NCI-H1417 (cell line): ENCODE data around the gene NRP2.

Source experiments
- DNase-seq, 3 experiments: peaks; one replicate each; lab custom pipeline; 2025; lab: John Stamatoyannopoulos, UW

NRP2 gene

GRCh38 chr2:205682239-205682970 is at the start of gene NRP2:
NRP2 (plus strand) TSS chr2:205682501; CDS start chr2:205683291, 790 bp downstream.
- DNase-seq, result peak; percentile 63 to 90 (median 83)

DNA sequence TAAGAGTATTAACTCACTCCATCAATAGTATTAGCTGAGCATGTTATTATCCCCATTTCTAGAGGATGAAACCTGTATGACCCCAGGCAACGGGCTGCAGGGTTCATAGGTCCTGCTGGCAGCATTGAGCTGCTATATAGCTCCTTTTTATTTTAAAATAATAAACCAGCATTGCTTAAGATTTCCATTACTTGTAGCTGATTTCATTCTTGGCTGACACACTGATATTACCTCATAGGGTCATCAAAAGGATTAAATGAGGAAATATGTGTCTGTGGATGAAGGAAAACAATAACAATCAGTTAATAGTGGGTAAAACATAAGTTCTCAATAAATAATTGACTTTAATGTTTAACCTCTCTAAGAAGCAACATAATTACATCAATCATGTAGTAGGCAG is 48.3 kb upstream of the NRP2 start:
- no peak for DNase-seq

GRCh38 chr2:205636549-205637319 is 45.6 kb upstream of the NRP2 start:
- no peak for DNase-seq

GRCh38 chr2:205637320-205637602 is 45.0 kb upstream of the NRP2 start:
- DNase-seq, result no peak

DNA sequence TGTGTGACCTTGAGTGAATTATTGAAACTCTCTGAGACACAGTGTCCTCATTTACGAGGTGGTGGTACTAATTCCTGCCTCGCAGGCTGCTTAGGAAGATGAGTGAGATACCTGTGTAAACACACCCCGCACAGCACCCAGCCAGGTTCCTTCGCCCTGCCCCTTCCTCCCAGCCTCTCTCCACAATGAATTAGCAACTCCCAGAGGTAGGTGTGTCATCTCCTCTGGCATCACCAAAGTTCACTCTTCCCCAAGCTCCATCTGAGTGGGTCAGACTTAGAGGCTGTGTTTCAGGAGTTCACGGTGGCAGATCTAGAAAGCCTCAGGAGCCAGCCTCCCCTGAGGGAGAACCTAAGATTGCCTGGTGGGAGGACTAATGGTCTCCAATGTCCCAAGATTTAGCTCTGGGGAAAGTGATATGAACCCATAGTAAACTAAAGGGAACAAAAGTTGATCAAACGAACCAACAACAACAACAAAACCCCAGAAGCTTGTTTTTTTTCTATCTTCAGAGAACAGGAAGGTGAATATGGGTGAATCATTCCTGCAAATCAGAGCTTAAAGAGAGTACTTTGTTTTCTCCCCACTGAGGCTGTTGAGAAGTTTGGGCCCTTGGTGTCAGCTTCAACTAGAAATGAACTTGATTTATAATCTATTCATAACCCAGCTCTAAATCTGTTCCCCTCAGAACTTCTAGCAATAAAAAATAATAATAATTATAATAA is 44.4 kb upstream of the NRP2 start:
- DNase-seq, result no peak

DNA sequence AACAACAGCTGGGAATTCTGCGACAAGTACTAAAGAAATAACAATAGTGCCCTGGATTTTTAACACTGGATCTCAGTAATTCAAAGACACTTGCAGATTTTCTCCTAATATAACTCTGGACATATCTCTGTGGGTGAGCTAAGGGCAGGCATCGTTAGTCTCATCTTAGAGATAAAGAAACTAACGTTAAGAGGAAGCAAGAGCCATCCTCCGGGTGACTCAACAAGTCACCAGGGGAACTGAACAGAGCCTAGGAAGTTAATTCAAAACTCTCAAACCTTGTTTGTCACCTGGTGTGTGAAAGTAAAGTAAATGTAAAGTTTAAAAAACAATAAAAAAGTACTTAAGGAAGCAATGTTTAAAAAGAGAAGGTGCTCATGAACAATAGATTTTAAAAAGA is 41.6 kb upstream of the NRP2 start:
- DNase-seq, result no peak

DNA sequence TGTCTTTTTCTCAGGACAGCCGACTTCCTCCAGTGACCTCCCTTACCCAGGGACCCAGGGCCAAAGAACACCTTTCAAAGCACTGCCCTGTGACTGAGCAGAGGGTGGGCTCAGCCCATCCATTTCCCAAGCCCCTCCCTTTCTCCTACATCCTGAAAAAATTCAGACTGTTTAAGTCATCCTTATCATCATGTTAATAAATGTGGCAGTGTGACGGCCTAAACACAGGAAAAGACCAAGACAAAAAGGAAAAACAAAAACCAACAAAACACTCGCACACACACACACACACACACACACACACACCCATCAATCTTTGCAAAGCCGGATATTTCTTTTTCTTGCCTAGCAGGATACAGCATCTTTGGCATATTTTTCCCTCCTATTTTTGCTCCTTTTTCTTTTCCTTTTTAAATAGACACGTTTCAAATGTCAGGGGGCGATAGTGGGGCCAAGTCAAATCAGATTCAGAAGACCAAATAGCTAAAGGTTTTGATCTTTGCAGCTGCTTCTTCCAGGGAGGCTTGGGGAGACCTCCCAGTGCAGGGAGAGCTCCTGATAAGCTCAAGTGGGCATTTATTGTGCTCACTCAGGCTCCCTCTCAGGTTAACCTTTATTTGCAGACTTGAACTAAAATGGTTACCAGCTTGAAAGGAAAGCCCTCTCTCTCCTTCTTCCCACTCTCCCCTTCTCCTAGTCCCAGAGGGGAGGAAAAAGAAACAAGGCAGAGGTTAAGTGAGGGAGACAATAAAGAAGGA is 39.5 kb upstream of the NRP2 start:
- peak in 2 of 3 experiments; percentile 5 to 34 for DNase-seq

- no peak for DNase-seq
Measured at GRCh38 chr2:205643391-205643885, 38.9 kb upstream of the NRP2 start.

DNA sequence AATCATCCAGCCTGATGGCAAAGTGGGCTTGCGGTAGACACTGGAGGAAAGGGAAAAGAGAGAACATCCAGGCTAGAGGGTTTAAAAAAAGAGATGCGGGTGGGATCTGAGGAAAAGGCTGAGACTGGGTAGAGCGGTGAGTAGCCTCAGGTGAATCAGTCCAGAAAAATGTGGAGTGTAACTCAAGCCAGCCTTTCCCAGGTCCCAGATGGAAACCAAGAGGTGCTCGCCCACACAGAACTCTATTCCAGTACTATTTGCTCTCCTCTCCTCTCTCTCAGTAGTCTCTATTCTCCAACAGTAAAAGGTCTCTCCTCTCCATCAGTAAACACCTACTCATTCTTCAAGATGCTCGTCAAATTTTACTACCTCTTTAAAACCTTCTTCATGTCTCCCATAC is 38.3 kb upstream of the NRP2 start:
- DNase-seq, result no peak

- DNase-seq, result no peak
Measured at GRCh38 chr2:205646680-205647079, 35.6 kb upstream of the NRP2 start.

DNA sequence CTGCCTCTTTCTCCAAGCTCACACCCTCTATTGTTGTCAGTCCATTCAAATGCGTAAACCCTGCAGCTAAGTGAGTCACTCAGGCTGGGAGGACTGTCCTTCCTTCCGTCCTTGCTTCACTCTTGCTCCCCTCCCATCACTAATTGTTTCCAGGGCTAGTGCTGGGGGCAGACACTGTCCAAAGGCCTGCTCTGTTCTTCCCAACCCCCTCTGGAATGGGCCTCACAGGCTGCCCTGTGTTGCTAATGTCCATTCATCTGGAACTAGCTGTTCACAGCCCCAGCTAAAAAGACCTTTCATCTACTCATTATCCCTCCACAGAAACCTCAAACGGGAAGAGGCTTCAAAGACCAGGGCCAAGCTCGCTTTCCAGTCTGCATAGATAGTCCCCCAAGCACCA is 31.9 kb upstream of the NRP2 start:
- no peak for DNase-seq

DNA sequence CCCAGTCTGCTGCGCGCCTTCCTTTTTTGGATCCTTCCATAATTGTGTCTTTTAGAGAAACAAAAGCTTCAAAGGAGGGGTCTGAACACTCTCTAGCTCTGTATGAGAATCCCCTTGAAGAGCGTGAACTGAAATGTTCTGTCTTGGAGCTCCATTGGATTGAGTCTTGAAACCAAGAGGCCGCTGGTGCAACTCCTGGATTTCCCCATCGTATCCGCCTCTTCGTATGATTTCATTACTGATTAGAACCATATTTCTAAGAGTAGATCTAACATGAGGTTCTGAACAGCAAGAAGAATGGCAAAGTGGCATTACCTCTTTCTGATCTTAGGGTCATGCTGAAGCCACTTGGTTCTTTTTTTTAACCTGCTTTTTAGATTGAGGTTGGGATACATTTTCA is 31.4 kb upstream of the NRP2 start:
- DNase-seq, result no peak

- DNase-seq, result no peak
Measured at GRCh38 chr2:205651719-205652118, 30.6 kb upstream of the NRP2 start.

DNA sequence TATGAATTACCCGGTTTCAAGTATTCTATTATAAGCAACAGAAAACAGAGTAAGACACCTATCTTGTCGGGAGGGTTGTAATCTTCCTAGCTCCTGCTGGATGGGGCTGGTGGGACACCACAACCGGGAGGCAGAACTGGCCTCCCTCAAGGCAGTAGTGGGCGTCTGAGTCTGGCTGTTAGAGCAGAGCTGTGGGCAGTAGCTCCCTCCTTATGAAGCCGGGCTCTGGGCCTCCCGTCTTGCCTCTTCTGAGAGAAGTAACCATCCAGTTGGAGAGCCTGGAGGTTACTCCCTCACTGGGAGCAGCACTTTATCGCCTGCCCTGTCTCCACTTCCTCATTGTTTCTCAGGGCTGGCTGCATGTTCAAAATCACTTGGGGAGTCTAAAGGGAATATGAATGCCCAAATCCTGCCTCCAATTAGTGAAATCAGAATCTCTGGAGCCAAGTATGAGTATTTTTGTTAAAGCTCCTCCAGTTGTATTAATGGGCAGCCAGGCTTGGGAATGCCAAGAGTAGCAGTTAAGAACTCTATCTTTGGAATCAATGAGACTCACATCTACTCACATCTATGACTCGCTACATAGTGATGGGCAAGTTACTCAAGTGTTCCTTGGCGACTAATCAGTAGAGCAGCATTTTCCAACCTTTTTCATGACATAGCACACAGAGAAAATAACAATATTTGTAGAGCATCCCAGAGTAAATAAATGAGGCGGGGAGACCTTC is 27.3 kb upstream of the NRP2 start:
- no peak for DNase-seq

GRCh38 chr2:205655779-205656456 is 26.4 kb upstream of the NRP2 start:
- no peak for DNase-seq

DNA sequence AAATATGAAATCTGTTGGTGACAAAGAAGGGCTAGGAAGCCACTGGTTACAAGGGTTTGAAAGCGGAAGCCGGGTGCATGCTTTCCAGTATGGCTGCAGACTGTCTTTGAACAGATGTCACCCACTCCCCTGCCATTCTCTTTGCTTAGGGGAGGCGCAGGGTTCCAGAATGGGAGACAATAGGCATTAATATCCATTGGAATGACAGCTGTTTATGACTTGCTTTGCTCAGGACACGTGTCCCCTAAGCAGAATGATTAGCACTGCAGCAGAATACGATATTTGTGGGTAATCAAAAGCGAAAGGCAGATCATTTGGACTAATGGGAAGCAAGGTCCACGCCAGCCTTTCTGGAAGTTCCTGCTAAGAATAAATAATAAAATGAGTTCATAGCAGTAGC is 25.8 kb upstream of the NRP2 start:
- no peak for DNase-seq

DNA sequence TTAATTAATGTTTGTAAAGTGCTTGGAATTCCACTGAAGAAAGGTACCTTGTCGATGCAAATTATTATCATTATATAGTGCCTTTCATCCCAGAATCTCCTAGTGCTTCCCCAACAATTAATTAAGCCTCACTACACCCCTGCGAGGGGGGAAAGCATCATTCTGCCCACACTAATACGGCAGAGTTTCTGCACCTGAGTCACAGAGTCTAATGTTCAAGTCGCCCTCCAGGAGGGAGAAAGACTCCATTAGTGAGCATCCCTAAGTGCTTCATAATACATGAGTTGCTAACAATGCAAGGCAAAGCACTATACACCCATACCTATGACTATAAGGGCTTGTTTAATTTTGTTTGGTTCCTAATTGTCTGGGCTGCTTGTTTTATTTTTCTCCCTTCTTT is 25.4 kb upstream of the NRP2 start:
- DNase-seq, result peak in 1 of 3 experiments; percentile 60

- no peak for DNase-seq
Measured at GRCh38 chr2:205657579-205657978, 24.7 kb upstream of the NRP2 start.

DNA sequence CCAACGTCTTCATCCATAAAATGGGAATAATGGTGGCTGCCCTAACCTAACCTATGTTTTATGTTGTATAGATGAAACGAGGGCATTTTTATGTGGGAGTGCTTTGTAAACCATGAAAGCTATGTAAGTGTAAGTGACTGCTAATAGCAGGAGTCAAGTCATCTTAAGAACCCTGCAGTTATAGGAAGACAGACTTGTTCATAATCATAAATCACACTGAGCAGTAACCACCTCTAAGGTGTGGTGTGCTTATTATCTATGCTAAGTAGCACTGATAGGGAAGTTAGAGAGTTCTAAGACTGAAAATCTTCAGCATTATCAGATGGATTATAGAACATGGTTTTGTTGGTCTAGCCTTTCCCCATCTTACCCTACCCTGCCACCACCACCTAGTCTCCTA is 24.2 kb upstream of the NRP2 start:
- no peak for DNase-seq

DNA sequence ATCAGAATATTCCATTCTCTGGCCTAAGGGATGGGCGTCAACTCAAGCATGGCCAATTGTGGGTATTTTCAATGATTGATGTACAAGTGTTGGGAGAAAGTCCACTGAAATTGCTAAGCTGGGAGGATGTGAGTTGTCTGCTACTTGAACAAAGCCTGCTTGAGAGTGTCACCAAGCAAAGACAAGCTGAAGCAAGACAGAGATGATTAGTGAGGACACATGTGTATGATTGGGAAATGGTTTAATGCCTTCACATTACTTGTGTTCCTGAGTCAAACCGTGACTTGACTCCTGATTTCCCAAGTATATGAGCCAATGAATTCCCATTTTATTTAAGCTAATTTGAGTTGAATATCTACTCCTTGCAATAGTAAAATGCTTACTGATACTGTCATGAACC is 23.7 kb upstream of the NRP2 start:
- DNase-seq, result no peak

GRCh38 chr2:205659922-205660321 is 22.4 kb upstream of the NRP2 start:
- DNase-seq, result peak in 2 of 3 experiments; percentile 12 to 20
